ENCODE measurements around the gene F10. TPM values are rescaled to one million over a fixed set of nuclear protein-coding genes. Genes with fewer than 3 reads are reported as not detected.
A peak's percentile ranks its signal among the peaks of the same experiment; 100 is the strongest.

F10 gene
- total RNA-seq, 2 experiments from 2014 or later: not detected

- peak; percentile 37 for DNase-seq
- H3K27ac Mint-ChIP-seq: peak overlapping the region; percentile 88
- ATAC-seq (ENCODE audit: low read depth): peak; percentile 80
- POLR2A ChIA-PET: interaction anchor here (2.8 kb wide), 1 partner anchor 24 kb away, joined by 16 read pairs; the partner anchor contains the start of genes CUL4A and PCID2
- H3K36me3 Mint-ChIP-seq: peaks cover 50% of the 10 kb centered on the region
- peak overlapping the region; percentile 76 for H3K4me3 Mint-ChIP-seq
- no peaks in the 10 kb centered on the region for H3K27me3 Mint-ChIP-seq
- H3K4me1 Mint-ChIP-seq: peaks cover 36% of the 10 kb centered on the region
- no peaks in the 10 kb centered on the region for H3K9me3 Mint-ChIP-seq
Observed at GRCh38 chr13:113184568-113185440, 62.2 kb downstream of the F10 start.

GRCh38 chr13:113186061-113186900 lies 63.7 kb downstream of the F10 start:
- H3K27ac Mint-ChIP-seq: peak overlapping the region; percentile 66
- peaks cover 55% of the 10 kb centered on the region for H3K36me3 Mint-ChIP-seq
- H3K27me3 Mint-ChIP-seq: no peaks in the 10 kb centered on the region
- ATAC-seq (ENCODE audit: low read depth): peak; percentile 25
- DNase-seq: no peak
- H3K4me1 Mint-ChIP-seq: peaks cover 33% of the 10 kb centered on the region
- no peaks in the 10 kb centered on the region for H3K9me3 Mint-ChIP-seq
- POLR2A ChIA-PET: interaction anchor here (2.8 kb wide), 1 partner anchor 23 kb away, joined by 16 read pairs; the partner anchor contains the start of genes CUL4A and PCID2
- H3K4me3 Mint-ChIP-seq: no peak overlapping the region

DNA sequence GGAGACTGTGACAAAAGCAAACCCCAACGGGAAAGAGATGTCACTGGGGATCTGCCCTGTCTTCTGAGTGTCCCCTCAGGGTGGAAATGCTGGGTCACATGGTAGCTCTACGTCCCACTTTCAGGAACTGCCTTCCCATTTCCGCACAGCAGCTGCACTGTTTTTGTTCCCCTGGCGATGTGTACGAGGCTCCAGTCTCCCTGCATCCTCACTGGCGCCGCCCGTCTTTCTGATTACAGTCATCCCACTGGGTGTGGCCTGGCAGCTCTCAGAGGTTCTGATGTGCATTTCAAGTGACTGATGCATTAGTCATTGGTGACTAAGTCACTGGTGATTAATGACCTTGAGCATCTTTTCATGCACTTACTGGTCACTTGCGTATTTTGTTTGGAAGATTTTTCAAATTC lies 64.7 kb downstream of the F10 start:
- no peak for DNase-seq
- no peak overlapping the region for H3K4me3 Mint-ChIP-seq

GRCh38 chr13:113187883-113188665 lies 65.5 kb downstream of the F10 start:
- Mint-ChIP-seq H3K27me3 (no peaks in the 10 kb centered on the region), H3K27ac (no peak overlapping the region), H3K4me1 (peaks cover 29% of the 10 kb centered on the region), H3K36me3 (peaks cover 48% of the 10 kb centered on the region), H3K4me3 (no peak overlapping the region), H3K9me3 (no peaks in the 10 kb centered on the region)
- no peak for DNase-seq
- POLR2A ChIA-PET: interaction anchor here (1.1 kb wide), 1 partner anchor 21 kb away, joined by 3 read pairs; the partner anchor contains the start of genes CUL4A and PCID2
- no peak for ATAC-seq (ENCODE audit: low read depth)

More for the DNA sequence above, 64.7 kb downstream of the F10 start:
- POLR2A ChIA-PET: interaction anchor here (1.1 kb wide), 1 partner anchor 22 kb away, joined by 3 read pairs; the partner anchor contains the start of genes CUL4A and PCID2
- peaks cover 51% of the 10 kb centered on the region for H3K36me3 Mint-ChIP-seq
- H3K27me3 Mint-ChIP-seq: no peaks in the 10 kb centered on the region
- H3K4me1 Mint-ChIP-seq: peaks cover 29% of the 10 kb centered on the region
- no peak for ATAC-seq (ENCODE audit: low read depth)
- H3K9me3 Mint-ChIP-seq: no peaks in the 10 kb centered on the region
- H3K27ac Mint-ChIP-seq: no peak overlapping the region

DNA sequence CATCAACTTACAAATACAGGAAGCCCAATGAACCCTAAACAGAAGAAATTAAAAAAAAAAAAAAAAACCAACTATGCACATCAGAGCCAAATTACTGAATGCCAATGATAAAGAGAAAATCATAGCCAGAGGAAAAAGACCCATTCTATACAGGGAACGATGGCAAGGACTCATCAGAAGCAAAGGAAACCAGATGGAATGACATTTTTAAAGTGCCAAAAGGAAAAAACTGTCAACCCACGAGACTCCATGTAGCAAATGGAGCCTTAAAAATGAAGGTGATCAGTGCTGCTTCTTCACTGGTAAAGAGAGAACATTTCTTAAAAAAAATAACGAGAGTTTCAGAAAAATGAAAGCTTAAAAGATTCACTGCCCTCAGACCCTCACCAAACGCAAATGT lies 67.6 kb downstream of the F10 start:
- no peaks in the 10 kb centered on the region for H3K9me3 Mint-ChIP-seq
- DNase-seq: no peak
- no peaks in the 10 kb centered on the region for H3K27me3 Mint-ChIP-seq
- H3K36me3 Mint-ChIP-seq: peaks cover 46% of the 10 kb centered on the region
- no peak for ATAC-seq (ENCODE audit: low read depth)
- H3K27ac Mint-ChIP-seq: no peak overlapping the region
- H3K4me3 Mint-ChIP-seq: no peak overlapping the region
- peaks cover 19% of the 10 kb centered on the region for H3K4me1 Mint-ChIP-seq
- POLR2A ChIA-PET: interaction anchor here (0.7 kb wide), 1 partner anchor 96 kb away, joined by 6 read pairs; no protein-coding TSS in a partner anchor

DNA sequence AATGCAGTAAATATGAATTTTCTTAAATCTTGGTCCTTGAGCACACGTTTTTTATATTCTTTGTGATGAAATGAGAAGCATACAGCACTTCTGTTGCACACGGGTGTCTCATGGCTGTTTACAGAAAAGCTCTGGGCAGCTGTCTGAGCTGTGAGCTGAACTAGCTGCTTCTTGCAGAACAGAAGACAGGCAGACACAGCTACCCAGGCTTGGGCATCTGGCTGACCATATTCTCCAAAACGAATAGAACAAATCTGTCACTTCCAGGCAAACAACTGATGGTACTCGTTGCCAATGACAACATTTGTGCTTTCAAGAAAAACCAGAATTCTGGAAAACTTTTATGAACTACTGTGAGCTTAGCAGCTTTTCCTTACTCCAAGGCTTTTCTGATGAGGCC lies 69.7 kb downstream of the F10 start:
- no peak overlapping the region for H3K27ac Mint-ChIP-seq
- POLR2A ChIA-PET: no interaction called here
- no peak for DNase-seq

GRCh38 chr13:113192902-113193301 lies 70.3 kb downstream of the F10 start:
- ATAC-seq (ENCODE audit: low read depth): no peak
- POLR2A ChIA-PET: no interaction called here
- no peak for DNase-seq
- H3K27me3 Mint-ChIP-seq: no peaks in the 10 kb centered on the region
- no peaks in the 10 kb centered on the region for H3K9me3 Mint-ChIP-seq
- peaks cover 31% of the 10 kb centered on the region for H3K36me3 Mint-ChIP-seq
- no peak overlapping the region for H3K27ac Mint-ChIP-seq
- H3K4me1 Mint-ChIP-seq: peaks cover 8% of the 10 kb centered on the region
- no peak overlapping the region for H3K4me3 Mint-ChIP-seq

More for the DNA sequence above, 69.7 kb downstream of the F10 start:
- no peaks in the 10 kb centered on the region for H3K27me3 Mint-ChIP-seq
- ATAC-seq (ENCODE audit: low read depth): no peak
- peaks cover 9% of the 10 kb centered on the region for H3K4me1 Mint-ChIP-seq
- H3K36me3 Mint-ChIP-seq: peaks cover 36% of the 10 kb centered on the region
- H3K9me3 Mint-ChIP-seq: no peaks in the 10 kb centered on the region
- no peak overlapping the region for H3K4me3 Mint-ChIP-seq

- no peaks in the 10 kb centered on the region for H3K4me1 Mint-ChIP-seq
- no peak overlapping the region for H3K27ac Mint-ChIP-seq
- peaks cover 13% of the 10 kb centered on the region for H3K36me3 Mint-ChIP-seq
Observed at GRCh38 chr13:113195360-113195759, 72.8 kb downstream of the F10 start.

GRCh38 chr13:113196970-113197737 lies 74.6 kb downstream of the F10 start:
- POLR2A ChIA-PET: no interaction called here
- no peak for DNase-seq
- Mint-ChIP-seq H3K36me3 (peaks cover 10% of the 10 kb centered on the region), H3K27me3 (no peaks in the 10 kb centered on the region), H3K27ac (no peak overlapping the region), H3K4me3 (no peak overlapping the region), H3K4me1 (peaks cover 3% of the 10 kb centered on the region), H3K9me3 (no peaks in the 10 kb centered on the region)
- ATAC-seq (ENCODE audit: low read depth): no peak

More at GRCh38 chr13:113195360-113195759, 72.8 kb downstream of the F10 start:
- Mint-ChIP-seq H3K9me3 (no peaks in the 10 kb centered on the region), H3K4me3 (no peak overlapping the region), H3K27me3 (no peaks in the 10 kb centered on the region)
- DNase-seq (no peak), ATAC-seq (ENCODE audit: low read depth) (no peak)
- POLR2A ChIA-PET: no interaction called here

Other genes with a start within 250 kb of the F10 start
- 10 to 100 TPM in 1 of 2 experiments, 1 to 10 TPM in 1; 9.3 to 11.5 TPM for gene MCF2L, start 153.6 kb upstream of the F10 start, total RNA-seq
- gene F7, start 17.0 kb upstream of the F10 start, total RNA-seq: under 1 TPM in 1 of 2 experiments, not detected in 1; 0.31 TPM
- gene PROZ, start 35.8 kb downstream of the F10 start, total RNA-seq: not detected
- gene PCID2, start 85.9 kb downstream of the F10 start, total RNA-seq: 10 to 100 TPM; 59.3 to 60.8 TPM
- gene CUL4A, start 86.8 kb downstream of the F10 start, total RNA-seq: 10 to 100 TPM; 66.0 to 66.3 TPM
- 10 to 100 TPM; 90.1 to 96.5 TPM for gene LAMP1, start 174.4 kb downstream of the F10 start, total RNA-seq
- not detected for gene GRTP1, start 241.3 kb downstream of the F10 start, total RNA-seq

Measured in activated naive CD8-positive, alpha-beta T cell treated with anti-CD3 and anti-CD28 coated beads, Interleukin-2, amount 10 ng/mL, durations not matched to agents 7 days and 5 days (primary cell).